Coronary artery (tissue), 2 donors: ENCODE results near the gene DRD5.

Source experiments
- DNase-seq: peaks from one replicate; pipeline ENCODE4 v3.0.0-alpha.2; 2017; ENCODE audit warnings: low spot score
- H3K27ac ChIP-seq, 2 donors: fragments of 200-600 bp; sonication (generic); one replicate each; pipeline ENCODE4 v1.5.1; 2016 to 2019
- H3K4me3 ChIP-seq: fragments of 200-600 bp; sonication (generic); 2 replicates; pipeline ENCODE4 v1.5.1; 2016; ENCODE audit warnings: mild to moderate bottlenecking, moderate library complexity
- CTCF ChIP-seq: fragments of 200-600 bp; sonication (generic); IDR thresholded peaks from one replicate; pipeline ENCODE4 v1.5.1; 2019; ENCODE audit warnings: antibody characterized with exemption

The DRD5 gene

GRCh38 chr4:9825049-9825448 is 43.6 kb downstream of the DRD5 start:
- Histone ChIP-seq H3K4me3 (no peak overlapping the region), H3K27ac (no peak overlapping the region)
- no peak for DNase-seq
- TF ChIP-seq CTCF = no peak

- DNase-seq = no peak
- Histone ChIP-seq H3K27ac (no peak overlapping the region), H3K4me3 (no peak overlapping the region)
- no peak for TF ChIP-seq CTCF
Observed at GRCh38 chr4:9826551-9826950, 45.1 kb downstream of the DRD5 start.

GRCh38 chr4:9832640-9833039 is 51.2 kb downstream of the DRD5 start:
- TF ChIP-seq CTCF = no peak
- DNase-seq = no peak
- no peak overlapping the region for H3K27ac ChIP-seq
- H3K4me3 ChIP-seq = no peak overlapping the region

GRCh38 chr4:9833421-9833820 is 52.0 kb downstream of the DRD5 start:
- no peak overlapping the region for H3K27ac ChIP-seq
- H3K4me3 ChIP-seq = no peak overlapping the region
- TF ChIP-seq CTCF = no peak
- DNase-seq = no peak
